ENCODE results near the gene ABLIM2. TPM values are rescaled to one million over a fixed set of nuclear protein-coding genes. Genes with fewer than 3 reads are reported as not detected.
A peak's percentile ranks its signal among the peaks of the same experiment; 100 is the strongest.

The ABLIM2 gene
- total and polyA plus RNA-seq, 2 of the 13 experiments (the other 11 are each of a cell fraction or from before 2014, with no cell fraction given), result 0.20 to 0.37 TPM

DNA sequence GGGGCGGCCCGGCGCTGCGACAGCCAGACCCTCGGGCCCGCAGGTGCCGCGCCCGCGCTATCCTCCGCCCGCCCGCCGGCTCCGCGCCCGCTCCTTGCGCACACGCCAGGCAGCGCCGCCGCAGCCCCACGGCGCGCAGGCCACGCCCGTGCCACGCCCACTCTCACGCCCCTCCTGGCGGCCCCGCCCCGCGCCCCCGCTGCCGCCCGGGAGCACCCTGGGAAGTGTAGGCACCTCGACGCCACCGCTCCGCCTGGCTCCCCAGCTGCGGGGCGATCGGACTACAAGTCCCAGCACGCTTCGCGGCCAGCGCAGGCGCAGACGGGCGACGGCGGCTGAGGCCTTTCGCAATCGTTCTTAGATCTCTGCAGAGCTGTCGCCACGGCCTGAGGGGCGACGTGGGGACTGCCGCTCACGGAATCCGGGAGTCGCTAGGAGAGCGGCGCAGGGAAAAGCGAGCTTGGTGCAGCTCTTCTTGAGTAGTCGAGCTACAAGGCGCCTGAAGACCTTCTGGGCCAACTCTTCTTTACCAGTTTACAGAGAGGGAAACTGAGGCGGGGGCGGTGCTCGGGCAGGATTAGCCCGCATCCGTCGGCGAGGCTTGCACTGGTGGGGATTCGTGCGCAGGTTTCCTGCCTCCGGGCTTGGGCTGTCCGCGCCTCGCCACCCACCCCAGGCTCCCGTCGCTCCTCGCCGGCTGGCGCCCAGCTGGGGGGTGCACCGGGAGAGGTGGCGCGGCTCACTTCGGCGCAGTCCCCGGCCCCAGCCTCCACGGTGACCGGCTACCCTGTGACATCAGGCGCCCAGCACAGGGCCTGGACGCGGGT lies at the start of gene ABLIM2 (continued):
- TF ChIP-seq ZNF891 (CRISPR knock-in tag; IDR thresholded peaks at IDR 0.05) (0 out of 2 replicates have a peak, but pooled peaks have one; percentile 39), NFKB2 (CRISPR knock-in tag; IDR thresholded peaks at IDR 0.05; ENCODE audit: borderline replicate concordance) (peak; percentile 53; the same call in 1 of the 2 replicates), FOSL2 (CRISPR knock-in tag; IDR thresholded peaks at IDR 0.05) (peak; percentile 40; the same call in 1 of the 2 replicates), KLF16 (CRISPR knock-in tag; IDR thresholded peaks at IDR 0.05) (0 out of 4 replicates have a peak, but pooled peaks of 1 of the 2 experiments have one; percentile 44), CAMTA2 (CRISPR knock-in tag; IDR thresholded peaks at IDR 0.05; ENCODE audit: borderline replicate concordance) (no peak), PTBP1 (IDR thresholded peaks at IDR 0.05; ENCODE audit: low read depth, low read length, poor library complexity, severe bottlenecking) (no peak), DMAP1 (CRISPR knock-in tag; IDR thresholded peaks at IDR 0.05) (peak; percentile 27; the same call in 1 of the 2 replicates), MXI1 (IDR thresholded peaks at IDR 0.05; ENCODE audit: borderline replicate concordance, low read depth, low read length) (peak; percentile 44; the same call in 1 of the 3 replicates), HMGA1 (CRISPR knock-in tag; conservative IDR thresholded peaks at IDR 0.05) (no peak), ZNF839 (CRISPR knock-in tag; IDR thresholded peaks at IDR 0.05; ENCODE audit: borderline replicate concordance) (no peak), MED1 (CRISPR knock-in tag; IDR thresholded peaks at IDR 0.05) (peak; percentile 39; the same call in 1 of the 2 replicates), RELA (CRISPR knock-in tag; IDR thresholded peaks at IDR 0.05) (0 out of 2 replicates have a peak, but pooled peaks have one; percentile 47), KAT7 (CRISPR knock-in tag; IDR thresholded peaks at IDR 0.05; ENCODE audit: borderline replicate concordance) (no peak), FOXA3 (CRISPR knock-in tag; IDR thresholded peaks at IDR 0.05) (no peak), ZNF577 (CRISPR knock-in tag; IDR thresholded peaks at IDR 0.05; ENCODE audit: borderline replicate concordance, low read depth) (no peak), ZNF782 (CRISPR knock-in tag; IDR thresholded peaks at IDR 0.05; ENCODE audit: borderline replicate concordance) (no peak)
- TF ChIP-seq, protein P1, sequence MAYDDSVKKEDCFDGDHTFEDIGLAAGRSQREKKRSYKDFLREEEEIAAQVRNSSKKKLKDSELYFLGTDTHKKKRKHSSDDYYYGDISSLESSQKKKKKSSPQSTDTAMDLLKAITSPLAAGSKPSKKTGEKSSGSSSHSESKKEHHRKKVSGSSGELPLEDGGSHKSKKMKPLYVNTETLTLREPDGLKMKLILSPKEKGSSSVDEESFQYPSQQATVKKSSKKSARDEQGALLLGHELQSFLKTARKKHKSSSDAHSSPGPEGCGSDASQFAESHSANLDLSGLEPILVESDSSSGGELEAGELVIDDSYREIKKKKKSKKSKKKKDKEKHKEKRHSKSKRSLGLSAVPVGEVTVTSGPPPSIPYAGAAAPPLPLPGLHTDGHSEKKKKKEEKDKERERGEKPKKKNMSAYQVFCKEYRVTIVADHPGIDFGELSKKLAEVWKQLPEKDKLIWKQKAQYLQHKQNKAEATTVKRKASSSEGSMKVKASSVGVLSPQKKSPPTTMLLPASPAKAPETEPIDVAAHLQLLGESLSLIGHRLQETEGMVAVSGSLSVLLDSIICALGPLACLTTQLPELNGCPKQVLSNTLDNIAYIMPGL (CRISPR knock-in tag; IDR thresholded peaks at IDR 0.05; ENCODE audit: borderline replicate concordance in 1 of 2, low read depth in 1 of 2), result no peak
- TF ChIP-seq, protein P2, sequence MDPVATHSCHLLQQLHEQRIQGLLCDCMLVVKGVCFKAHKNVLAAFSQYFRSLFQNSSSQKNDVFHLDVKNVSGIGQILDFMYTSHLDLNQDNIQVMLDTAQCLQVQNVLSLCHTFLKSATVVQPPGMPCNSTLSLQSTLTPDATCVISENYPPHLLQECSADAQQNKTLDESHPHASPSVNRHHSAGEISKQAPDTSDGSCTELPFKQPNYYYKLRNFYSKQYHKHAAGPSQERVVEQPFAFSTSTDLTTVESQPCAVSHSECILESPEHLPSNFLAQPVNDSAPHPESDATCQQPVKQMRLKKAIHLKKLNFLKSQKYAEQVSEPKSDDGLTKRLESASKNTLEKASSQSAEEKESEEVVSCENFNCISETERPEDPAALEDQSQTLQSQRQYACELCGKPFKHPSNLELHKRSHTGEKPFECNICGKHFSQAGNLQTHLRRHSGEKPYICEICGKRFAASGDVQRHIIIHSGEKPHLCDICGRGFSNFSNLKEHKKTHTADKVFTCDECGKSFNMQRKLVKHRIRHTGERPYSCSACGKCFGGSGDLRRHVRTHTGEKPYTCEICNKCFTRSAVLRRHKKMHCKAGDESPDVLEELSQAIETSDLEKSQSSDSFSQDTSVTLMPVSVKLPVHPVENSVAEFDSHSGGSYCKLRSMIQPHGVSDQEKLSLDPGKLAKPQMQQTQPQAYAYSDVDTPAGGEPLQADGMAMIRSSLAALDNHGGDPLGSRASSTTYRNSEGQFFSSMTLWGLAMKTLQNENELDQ (CRISPR knock-in tag; IDR thresholded peaks at IDR 0.05; ENCODE audit: borderline replicate concordance), result no peak
- TF ChIP-seq, protein P3, sequence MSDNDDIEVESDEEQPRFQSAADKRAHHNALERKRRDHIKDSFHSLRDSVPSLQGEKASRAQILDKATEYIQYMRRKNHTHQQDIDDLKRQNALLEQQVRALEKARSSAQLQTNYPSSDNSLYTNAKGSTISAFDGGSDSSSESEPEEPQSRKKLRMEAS (IDR thresholded peaks at IDR 0.05), result peak; percentile 57; the same call in 1 of the 2 replicates
- TF ChIP-seq, protein P4, sequence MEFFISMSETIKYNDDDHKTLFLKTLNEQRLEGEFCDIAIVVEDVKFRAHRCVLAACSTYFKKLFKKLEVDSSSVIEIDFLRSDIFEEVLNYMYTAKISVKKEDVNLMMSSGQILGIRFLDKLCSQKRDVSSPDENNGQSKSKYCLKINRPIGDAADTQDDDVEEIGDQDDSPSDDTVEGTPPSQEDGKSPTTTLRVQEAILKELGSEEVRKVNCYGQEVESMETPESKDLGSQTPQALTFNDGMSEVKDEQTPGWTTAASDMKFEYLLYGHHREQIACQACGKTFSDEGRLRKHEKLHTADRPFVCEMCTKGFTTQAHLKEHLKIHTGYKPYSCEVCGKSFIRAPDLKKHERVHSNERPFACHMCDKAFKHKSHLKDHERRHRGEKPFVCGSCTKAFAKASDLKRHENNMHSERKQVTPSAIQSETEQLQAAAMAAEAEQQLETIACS (CRISPR knock-in tag; IDR thresholded peaks at IDR 0.05), result no peak
- TF ChIP-seq, protein P5, sequence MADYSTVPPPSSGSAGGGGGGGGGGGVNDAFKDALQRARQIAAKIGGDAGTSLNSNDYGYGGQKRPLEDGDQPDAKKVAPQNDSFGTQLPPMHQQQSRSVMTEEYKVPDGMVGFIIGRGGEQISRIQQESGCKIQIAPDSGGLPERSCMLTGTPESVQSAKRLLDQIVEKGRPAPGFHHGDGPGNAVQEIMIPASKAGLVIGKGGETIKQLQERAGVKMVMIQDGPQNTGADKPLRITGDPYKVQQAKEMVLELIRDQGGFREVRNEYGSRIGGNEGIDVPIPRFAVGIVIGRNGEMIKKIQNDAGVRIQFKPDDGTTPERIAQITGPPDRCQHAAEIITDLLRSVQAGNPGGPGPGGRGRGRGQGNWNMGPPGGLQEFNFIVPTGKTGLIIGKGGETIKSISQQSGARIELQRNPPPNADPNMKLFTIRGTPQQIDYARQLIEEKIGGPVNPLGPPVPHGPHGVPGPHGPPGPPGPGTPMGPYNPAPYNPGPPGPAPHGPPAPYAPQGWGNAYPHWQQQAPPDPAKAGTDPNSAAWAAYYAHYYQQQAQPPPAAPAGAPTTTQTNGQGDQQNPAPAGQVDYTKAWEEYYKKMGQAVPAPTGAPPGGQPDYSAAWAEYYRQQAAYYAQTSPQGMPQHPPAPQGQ (CRISPR knock-in tag; IDR thresholded peaks at IDR 0.05; ENCODE audit: borderline replicate concordance), result no peak

Data from HepG2 (cell line).